ENCODE results near the gene ATP2C1.

GRCh38 chr3:130844462-130844861, 49.4 kb upstream of the ATP2C1 start:
- no peak for TF ChIP-seq CTCF (IDR thresholded peaks at IDR 0.05 in 8 of 11, conservative IDR thresholded peaks at IDR 0.05 in 3 of 11)
- no peak for TF ChIP-seq POLR2AphosphoS5 (IDR thresholded peaks at IDR 0.05)
- TF ChIP-seq POLR2A (IDR thresholded peaks at IDR 0.05), result no peak
